IPS-18a (cell line): ENCODE data around the gene PIAS2.
"Not testable (repeated sequence)": the region's sequence is repeated elsewhere in the genome, so short reads cannot be mapped to it uniquely, and the experiment has no call there.

ENCODE experiments used
- H3K27ac ChIP-seq: one replicate; pipeline ENCODE4 v1.5.1; 2013; ENCODE audit warnings: low read length
- H3K27me3 ChIP-seq: one replicate; pipeline ENCODE4 v1.6.1; 2013; ENCODE audit warnings: mild to moderate bottlenecking, low read length; ENCODE audit not compliant: control insufficient read depth, insufficient read depth
- H3K36me3 ChIP-seq: one replicate; pipeline ENCODE4 v1.6.1; 2013; ENCODE audit warnings: low read depth, low read length; ENCODE audit not compliant: control insufficient read depth
- H3K4me1 ChIP-seq: one replicate; pipeline ENCODE4 v1.6.1; 2013; ENCODE audit warnings: low read depth, low read length; ENCODE audit not compliant: control insufficient read depth
- H3K4me3 ChIP-seq: one replicate; pipeline ENCODE4 v1.5.1; 2013; ENCODE audit warnings: low read length
- H3K9ac ChIP-seq: one replicate; pipeline ENCODE4 v1.6.1; 2013; ENCODE audit warnings: mild to moderate bottlenecking, low read length, moderate library complexity
- H3K9me3 ChIP-seq: one replicate; pipeline ENCODE4 v1.6.1; 2013; ENCODE audit warnings: low read depth, low read length; ENCODE audit not compliant: control insufficient read depth

PIAS2 gene

DNA sequence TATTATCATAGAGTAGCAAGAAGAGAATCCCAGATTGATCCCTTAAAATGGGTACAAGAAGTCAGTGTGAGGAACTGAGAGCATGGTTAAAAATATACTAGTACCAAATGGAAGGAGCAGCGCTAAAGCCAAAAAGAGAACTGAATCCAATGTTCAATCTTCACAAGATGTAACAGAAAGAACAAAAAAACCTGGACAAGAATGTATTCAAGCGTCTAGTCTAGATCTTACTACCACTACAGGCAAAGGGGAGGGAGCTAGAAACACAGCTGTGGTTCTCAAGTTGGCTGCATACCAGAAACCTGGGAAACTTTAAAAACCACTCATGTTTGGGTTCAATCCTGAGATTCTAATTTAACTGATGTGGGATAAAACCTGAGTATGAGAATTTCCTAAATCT lies 57.5 kb downstream of the PIAS2 start:
- H3K4me1 ChIP-seq: no peaks in the 10 kb centered on the region
- no peak overlapping the region for H3K27ac ChIP-seq
- no peaks in the 10 kb centered on the region for H3K9me3 ChIP-seq
- H3K4me3 ChIP-seq: no peak overlapping the region
- H3K9ac ChIP-seq: no peak overlapping the region
- H3K27me3 ChIP-seq: no peaks in the 10 kb centered on the region
- H3K36me3 ChIP-seq: peaks cover 5% of the 10 kb centered on the region

DNA sequence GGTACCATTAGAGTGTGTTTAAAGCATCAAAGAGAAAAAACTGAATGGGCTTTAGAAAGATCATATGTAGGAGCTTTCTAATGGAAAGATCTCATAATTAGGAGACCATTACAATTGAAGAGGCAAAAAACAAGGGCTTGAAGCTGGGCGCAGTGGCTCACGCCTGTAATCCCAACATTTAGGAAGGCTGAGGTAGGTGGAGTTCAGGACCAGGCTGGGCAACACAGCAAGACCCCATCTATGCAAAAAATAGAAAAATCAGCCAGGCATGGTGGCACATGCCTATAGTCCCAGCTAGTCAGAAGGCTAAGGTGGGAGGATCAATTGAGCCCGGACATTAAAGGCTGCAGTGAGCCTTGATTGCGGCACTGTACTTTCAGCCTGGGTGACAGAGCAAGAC lies 59.0 kb downstream of the PIAS2 start:
- Histone ChIP-seq H3K4me3 (no peak overlapping the region), H3K4me1 (no peaks in the 10 kb centered on the region), H3K9ac (no peak overlapping the region), H3K27ac (no peak overlapping the region), H3K36me3 (peaks cover 9% of the 10 kb centered on the region), H3K9me3 (no peaks in the 10 kb centered on the region), H3K27me3 (no peaks in the 10 kb centered on the region)

DNA sequence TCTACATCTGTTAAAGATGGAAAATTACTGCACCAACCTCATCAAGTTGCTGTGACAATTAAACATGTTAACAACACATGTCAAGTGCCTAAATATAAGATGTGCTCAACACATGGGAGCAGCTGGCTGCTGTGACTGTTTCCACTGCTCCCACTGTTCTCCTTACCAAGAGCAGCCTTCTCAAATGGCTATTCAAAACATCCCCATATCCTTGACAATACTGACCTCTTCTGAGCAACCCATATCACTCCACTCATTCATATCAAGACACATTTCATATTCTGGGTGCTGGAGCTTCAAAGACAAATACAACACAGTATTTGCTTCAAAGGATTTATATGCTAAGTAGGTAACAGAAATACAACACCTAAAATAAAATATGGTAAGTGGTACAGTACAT lies 60.3 kb downstream of the PIAS2 start:
- H3K9me3 ChIP-seq: no peaks in the 10 kb centered on the region
- H3K36me3 ChIP-seq: peaks cover 9% of the 10 kb centered on the region
- no peak overlapping the region for H3K9ac ChIP-seq
- H3K27ac ChIP-seq: no peak overlapping the region
- H3K4me1 ChIP-seq: no peaks in the 10 kb centered on the region
- H3K4me3 ChIP-seq: no peak overlapping the region
- no peaks in the 10 kb centered on the region for H3K27me3 ChIP-seq

- H3K36me3 ChIP-seq: peaks cover 2% of the 10 kb centered on the region
- no peak overlapping the region for H3K9ac ChIP-seq
- H3K4me3 ChIP-seq: no peak overlapping the region
- no peaks in the 10 kb centered on the region for H3K27me3 ChIP-seq
- H3K27ac ChIP-seq: no peak overlapping the region
- H3K9me3 ChIP-seq: no peaks in the 10 kb centered on the region
- H3K4me1 ChIP-seq: no peaks in the 10 kb centered on the region
Observed at GRCh38 chr18:46849007-46849406, 68.3 kb downstream of the PIAS2 start.

DNA sequence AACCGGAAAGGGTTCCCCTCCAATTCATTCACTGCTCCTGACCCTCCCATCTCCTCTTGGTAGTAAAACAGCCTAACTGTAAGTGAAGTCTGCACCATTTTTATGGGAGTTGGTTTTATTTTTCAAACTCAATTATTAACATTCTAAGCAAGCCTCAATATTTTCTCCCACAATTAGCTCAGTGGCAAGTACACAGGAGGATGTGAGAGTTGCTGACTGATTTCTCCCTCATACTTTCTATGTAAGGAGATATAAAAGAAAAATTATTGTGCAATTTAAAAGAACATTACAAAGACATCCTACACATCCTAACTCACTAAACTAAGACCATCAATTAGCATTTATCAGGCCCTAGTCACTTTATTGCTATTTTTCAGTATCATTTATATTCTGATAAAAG lies 73.9 kb downstream of the PIAS2 start:
- H3K27ac ChIP-seq: no peak overlapping the region
- H3K9ac ChIP-seq: no peak overlapping the region
- no peaks in the 10 kb centered on the region for H3K4me1 ChIP-seq
- H3K36me3 ChIP-seq: peaks cover 11% of the 10 kb centered on the region
- H3K9me3 ChIP-seq: no peaks in the 10 kb centered on the region
- no peak overlapping the region for H3K4me3 ChIP-seq
- no peaks in the 10 kb centered on the region for H3K27me3 ChIP-seq

DNA sequence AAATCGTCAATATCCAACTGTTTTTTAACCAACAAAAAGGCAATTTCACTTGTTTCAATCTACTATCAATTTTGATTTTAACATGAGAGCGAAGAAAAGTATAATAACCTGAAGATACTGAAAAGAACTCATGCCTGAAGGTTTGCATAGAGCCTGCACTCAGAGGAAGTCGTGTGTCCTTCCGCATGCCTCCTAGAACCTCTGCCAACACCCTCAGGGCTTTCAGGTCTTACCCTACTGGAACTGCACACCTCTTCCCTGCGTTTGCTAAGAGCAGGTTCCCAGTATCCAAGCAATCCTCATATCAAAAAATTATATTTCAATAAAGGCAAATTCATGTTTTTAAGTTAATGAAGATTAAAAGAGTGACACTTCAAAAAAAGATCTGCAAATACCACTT lies 74.7 kb downstream of the PIAS2 start:
- Histone ChIP-seq H3K27ac (no peak overlapping the region), H3K9ac (no peak overlapping the region), H3K9me3 (no peaks in the 10 kb centered on the region), H3K4me1 (no peaks in the 10 kb centered on the region), H3K36me3 (peaks cover 11% of the 10 kb centered on the region), H3K4me3 (no peak overlapping the region), H3K27me3 (no peaks in the 10 kb centered on the region)

DNA sequence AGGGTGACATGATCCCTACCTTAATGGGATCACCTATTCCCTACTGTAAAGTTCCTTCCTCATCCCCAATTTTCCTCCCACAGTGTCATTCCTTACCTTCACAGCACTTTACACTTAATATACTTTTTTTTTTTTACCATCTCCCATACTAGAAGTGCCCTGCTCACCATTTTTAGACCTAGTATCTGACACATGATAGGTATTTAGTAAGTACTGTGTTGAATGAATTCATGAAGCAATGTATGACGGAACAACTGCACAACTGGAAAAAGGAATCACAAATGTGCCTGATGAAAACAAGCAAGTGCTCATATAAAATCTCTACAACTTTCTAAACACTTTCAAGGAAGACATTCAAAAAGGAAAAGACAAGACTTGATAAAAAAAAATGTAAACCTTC lies 83.4 kb downstream of the PIAS2 start:
- H3K9ac ChIP-seq: no peak overlapping the region
- no peak overlapping the region for H3K4me3 ChIP-seq
- H3K36me3 ChIP-seq: peaks cover 19% of the 10 kb centered on the region
- no peak overlapping the region for H3K27ac ChIP-seq
- H3K4me1 ChIP-seq: no peaks in the 10 kb centered on the region
- H3K27me3 ChIP-seq: no peaks in the 10 kb centered on the region
- no peaks in the 10 kb centered on the region for H3K9me3 ChIP-seq

- no peaks in the 10 kb centered on the region for H3K4me1 ChIP-seq
- no peak overlapping the region for H3K27ac ChIP-seq
- H3K4me3 ChIP-seq: no peak overlapping the region
- no peak overlapping the region for H3K9ac ChIP-seq
- H3K27me3 ChIP-seq: no peaks in the 10 kb centered on the region
- H3K36me3 ChIP-seq: peaks cover 27% of the 10 kb centered on the region
- no peaks in the 10 kb centered on the region for H3K9me3 ChIP-seq
Observed at GRCh38 chr18:46832849-46833248, 84.5 kb downstream of the PIAS2 start.

DNA sequence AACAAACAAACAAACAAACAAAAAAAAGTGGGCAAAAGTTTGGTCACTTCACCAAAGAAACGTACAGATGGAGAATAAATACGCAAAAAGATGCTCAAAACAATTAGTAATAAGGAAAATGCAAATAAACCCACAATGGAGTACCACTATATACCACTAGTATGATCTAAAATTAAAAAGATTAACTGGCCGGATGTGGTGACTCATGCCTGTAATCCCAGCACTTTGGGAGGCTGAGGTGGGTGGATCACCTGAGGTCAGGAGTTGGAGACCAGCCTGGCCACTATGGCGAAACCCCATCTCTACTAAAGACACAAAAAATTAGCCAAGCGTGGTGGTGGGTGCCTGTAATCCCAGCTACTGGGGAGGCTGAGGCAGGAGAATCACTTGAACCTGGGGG lies 84.9 kb downstream of the PIAS2 start:
- H3K27ac ChIP-seq, H3K4me3 ChIP-seq, H3K4me1 ChIP-seq, H3K9me3 ChIP-seq, H3K27me3 ChIP-seq, H3K9ac ChIP-seq: not testable (repeated sequence)
- peaks cover 31% of the 10 kb centered on the region for H3K36me3 ChIP-seq

- Histone ChIP-seq H3K27me3 (no peaks in the 10 kb centered on the region), H3K4me3 (no peak overlapping the region), H3K27ac (no peak overlapping the region), H3K36me3 (peaks cover 39% of the 10 kb centered on the region), H3K9ac (no peak overlapping the region), H3K9me3 (no peaks in the 10 kb centered on the region), H3K4me1 (no peaks in the 10 kb centered on the region)
Observed at GRCh38 chr18:46831434-46831833, 85.9 kb downstream of the PIAS2 start.

- no peaks in the 10 kb centered on the region for H3K4me1 ChIP-seq
- no peak overlapping the region for H3K27ac ChIP-seq
- H3K27me3 ChIP-seq: no peaks in the 10 kb centered on the region
- H3K4me3 ChIP-seq: no peak overlapping the region
- H3K36me3 ChIP-seq: peaks cover 37% of the 10 kb centered on the region
- no peak overlapping the region for H3K9ac ChIP-seq
- H3K9me3 ChIP-seq: no peaks in the 10 kb centered on the region
Observed at GRCh38 chr18:46830633-46831032, 86.7 kb downstream of the PIAS2 start.

DNA sequence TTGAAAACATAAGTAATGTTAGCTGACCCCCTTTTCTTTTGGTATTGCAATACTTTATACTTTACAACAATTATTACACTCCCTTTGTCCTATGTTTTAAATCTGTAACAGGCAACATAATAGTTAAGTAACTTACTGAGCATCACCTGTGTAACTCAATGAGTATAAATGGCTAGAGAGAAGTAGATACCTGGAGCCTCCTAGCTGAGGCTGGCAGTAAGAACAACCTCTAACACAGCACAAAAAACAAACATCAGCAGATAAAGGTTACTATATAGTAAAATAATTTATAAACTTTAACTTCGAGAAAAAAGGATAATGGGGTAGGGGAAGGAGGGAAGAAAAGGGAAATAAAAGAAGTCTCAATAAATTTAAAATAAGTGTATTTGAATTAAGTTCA lies 87.4 kb downstream of the PIAS2 start:
- Histone ChIP-seq H3K36me3 (peaks cover 34% of the 10 kb centered on the region), H3K4me3 (no peak overlapping the region), H3K27me3 (no peaks in the 10 kb centered on the region), H3K9me3 (no peaks in the 10 kb centered on the region), H3K4me1 (no peaks in the 10 kb centered on the region), H3K27ac (no peak overlapping the region), H3K9ac (no peak overlapping the region)
